Stimulated activated naive B cell treated with anti-CD40 and anti-IgM and Interleukin-4, amounts not matched to agents 10 μg/mL and 1 μg/mL and 100 μg/mL, for 72 hours (primary cell): ENCODE measurements around the gene OR14C36.
"Not testable (repeated sequence)": the region's sequence is repeated elsewhere in the genome, so short reads cannot be mapped to it uniquely, and the experiment has no call there.

ENCODE experiments used
- ATAC-seq, 2 donors: fragments of 150-1000 bp; cut with Tn5 transposase; replicated peaks; 2 replicates each; pipeline ENCODE4 v1.10.0; 2021; ENCODE audit warnings: moderate library complexity in 1 of 2
- DNase-seq: peaks from one replicate; pipeline ENCODE4 v3.0.0; 2021
- H3K27ac Mint-ChIP-seq: one replicate; pipeline ENCODE4 v1.8.0; 2022; ENCODE audit warnings: mild to moderate bottlenecking, mixed read lengths
- H3K27me3 Mint-ChIP-seq, 2 donors: one replicate each; pipeline ENCODE4 v1.8.0; 2022; ENCODE audit warnings: mixed read lengths in 2 of 2
- H3K36me3 Mint-ChIP-seq, 2 donors: one replicate each; pipeline ENCODE4 v1.8.0; 2022; ENCODE audit warnings: mixed read lengths in 2 of 2, mild to moderate bottlenecking in 1 of 2
- H3K4me1 Mint-ChIP-seq, 2 donors: one replicate each; pipeline ENCODE4 v1.8.0; 2022; ENCODE audit warnings: mixed read lengths in 2 of 2, mild to moderate bottlenecking in 1 of 2
- H3K4me3 Mint-ChIP-seq, 2 donors: one replicate each; pipeline ENCODE4 v1.8.0; 2022; ENCODE audit warnings: mild to moderate bottlenecking in 2 of 2, mixed read lengths in 2 of 2, moderate library complexity in 1 of 2
- H3K9me3 Mint-ChIP-seq, 2 donors: one replicate each; pipeline ENCODE4 v1.8.0; 2022; ENCODE audit warnings: mixed read lengths in 2 of 2, mild to moderate bottlenecking in 1 of 2

Gene OR14C36

GRCh38 chr1:248348475-248348874 is at the start of gene OR14C36:
TSS of gene OR14C36 (plus strand) at chr1:248348775. CDS start at chr1:248348775, 0 bp downstream.
- peaks cover 3 to 10% of the 10 kb centered on the region in 2 donors for H3K27me3 Mint-ChIP-seq
- ATAC-seq (no peak), DNase-seq (no peak)
- no peaks in the 10 kb centered on the region for H3K9me3 Mint-ChIP-seq
- H3K27ac Mint-ChIP-seq = no peak within 1 kb of the TSS
- H3K4me3 Mint-ChIP-seq = no peak within 1 kb of the TSS
- no peaks in the 10 kb centered on the region for H3K4me1 Mint-ChIP-seq
- H3K36me3 Mint-ChIP-seq = no peaks in the 10 kb centered on the region

DNA sequence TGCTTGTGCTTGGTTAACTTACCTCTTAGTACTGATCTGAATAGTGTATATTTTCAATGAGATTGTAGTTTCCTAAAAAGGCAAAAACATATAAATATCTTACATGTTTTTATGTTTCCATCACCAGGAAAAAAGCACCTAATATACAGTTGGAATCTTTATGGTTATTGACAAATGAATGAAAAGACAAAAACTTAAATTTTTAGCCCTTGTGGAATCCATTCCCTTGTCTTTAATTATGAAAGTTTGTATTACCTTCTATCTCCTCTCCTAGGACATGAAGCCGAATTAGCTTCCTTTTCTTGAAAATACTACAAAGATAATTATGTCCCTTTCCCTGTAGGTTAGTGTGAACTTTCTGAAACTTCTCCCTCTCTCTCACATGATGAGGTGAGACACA is 45.3 kb upstream of the OR14C36 start, which contains the start of gene OR2T12:
OR2T12 (minus strand) TSS at position 101 of the 400 bp plus-strand sequence. CDS start 7,846 bp downstream, outside the sequence.
- Mint-ChIP-seq H3K27me3 (no peaks in the 10 kb centered on the region), H3K9me3 (peaks cover 0 to 5% of the 10 kb centered on the region in 2 donors), H3K36me3 (no peaks in the 10 kb centered on the region), H3K27ac (no peak within 1 kb of the TSS), H3K4me1 (no peaks in the 10 kb centered on the region), H3K4me3 (no peak within 1 kb of the TSS)
- ATAC-seq (no peak), DNase-seq (no peak)

DNA sequence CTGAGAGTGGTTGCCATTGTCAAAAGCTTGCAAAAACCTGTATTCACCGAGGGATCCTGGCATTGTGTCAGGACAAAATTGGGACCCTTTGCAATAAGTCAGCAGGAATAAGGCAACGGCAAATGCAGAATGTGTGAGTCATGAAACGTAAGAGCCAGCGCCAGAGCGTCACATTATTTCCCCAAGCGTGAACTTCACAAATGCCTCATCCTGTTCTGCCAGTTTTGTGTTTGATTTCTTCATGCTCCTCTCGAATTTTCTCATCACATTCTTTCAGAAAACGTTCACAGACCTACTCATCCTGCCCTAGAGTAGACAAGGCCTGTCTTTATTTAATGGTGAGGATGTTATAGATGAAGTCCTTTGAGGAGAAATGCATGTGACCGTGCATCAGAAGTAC is 42.9 kb upstream of the OR14C36 start:
- not testable (repeated sequence) for H3K27me3 Mint-ChIP-seq, ATAC-seq, H3K9me3 Mint-ChIP-seq, H3K4me1 Mint-ChIP-seq, DNase-seq, H3K36me3 Mint-ChIP-seq, H3K27ac Mint-ChIP-seq, H3K4me3 Mint-ChIP-seq

DNA sequence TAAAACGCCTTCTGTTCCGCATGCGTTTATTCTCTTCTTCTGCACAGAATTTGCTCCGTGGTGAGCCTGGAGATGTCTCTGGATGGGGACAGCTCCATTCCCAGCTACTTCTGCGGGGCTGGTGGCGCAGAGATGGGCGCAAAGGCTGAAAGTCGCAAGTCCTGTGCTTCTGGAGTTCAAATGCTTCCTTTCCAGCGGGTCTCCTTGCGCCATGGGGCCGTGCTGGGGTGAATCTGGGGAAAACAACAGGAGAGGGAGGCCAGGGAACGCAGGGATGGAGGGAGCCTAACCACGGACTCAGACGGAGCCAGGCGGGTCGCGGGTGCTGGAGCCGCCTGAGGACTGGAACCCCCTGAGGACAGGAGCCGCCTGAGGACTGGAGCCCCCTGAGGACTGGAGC is 42.5 kb upstream of the OR14C36 start:
- H3K36me3 Mint-ChIP-seq = no peaks in the 10 kb centered on the region
- no peaks in the 10 kb centered on the region for H3K9me3 Mint-ChIP-seq
- ATAC-seq = no peak
- no peak for DNase-seq
- no peaks in the 10 kb centered on the region for H3K4me1 Mint-ChIP-seq
- no peaks in the 10 kb centered on the region for H3K27me3 Mint-ChIP-seq
- no peak overlapping the region for H3K4me3 Mint-ChIP-seq
- H3K27ac Mint-ChIP-seq = no peak overlapping the region

GRCh38 chr1:248306740-248307139 is 41.8 kb upstream of the OR14C36 start:
- H3K27me3 Mint-ChIP-seq, DNase-seq, ATAC-seq, H3K36me3 Mint-ChIP-seq, H3K9me3 Mint-ChIP-seq, H3K4me1 Mint-ChIP-seq, H3K4me3 Mint-ChIP-seq, H3K27ac Mint-ChIP-seq: not testable (repeated sequence)

GRCh38 chr1:248316796-248317195 is 31.8 kb upstream of the OR14C36 start:
- Mint-ChIP-seq H3K27me3 (peaks cover 16 to 23% of the 10 kb centered on the region in 2 donors), H3K27ac (no peak overlapping the region), H3K4me3 (no peak overlapping the region), H3K4me1 (no peaks in the 10 kb centered on the region), H3K36me3 (peaks cover 0 to 7% of the 10 kb centered on the region in 2 donors), H3K9me3 (peaks cover 25 to 26% of the 10 kb centered on the region in 2 donors)
- ATAC-seq (no peak), DNase-seq (no peak)

DNA sequence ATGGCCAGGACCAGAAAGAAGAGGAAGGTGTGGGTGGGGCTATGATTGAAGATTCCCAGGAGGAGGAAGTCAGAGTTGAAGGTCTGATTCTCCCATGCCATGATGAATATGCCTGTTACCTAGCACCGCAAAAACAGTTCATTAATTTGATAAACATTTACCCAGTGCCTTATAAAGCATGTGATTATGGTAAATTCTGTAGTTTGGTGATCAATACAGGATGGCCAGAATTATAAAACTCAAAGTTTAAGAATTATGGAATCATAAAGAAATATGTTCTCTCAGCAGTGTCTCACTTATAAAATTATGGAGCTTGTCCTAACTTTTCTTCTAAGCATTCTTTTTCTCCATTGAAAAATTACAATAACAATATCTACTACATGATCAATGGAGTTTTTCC is 24.1 kb upstream of the OR14C36 start, which contains the start of gene OR2M7:
OR2M7 (minus strand) TSS at position 101 of the 400 bp plus-strand sequence; CDS start at position 101, 0 bp downstream.
- ATAC-seq (no peak), DNase-seq (no peak)
- H3K36me3 Mint-ChIP-seq = no peaks in the 10 kb centered on the region
- H3K27me3 Mint-ChIP-seq = peaks cover 0 to 13% of the 10 kb centered on the region in 2 donors
- no peak within 1 kb of the TSS for H3K27ac Mint-ChIP-seq
- H3K4me3 Mint-ChIP-seq = no peak within 1 kb of the TSS
- no peaks in the 10 kb centered on the region for H3K9me3 Mint-ChIP-seq
- peaks cover 0 to 1% of the 10 kb centered on the region in 2 donors for H3K4me1 Mint-ChIP-seq

- Mint-ChIP-seq H3K36me3 (no peaks in the 10 kb centered on the region), H3K4me3 (no peak overlapping the region), H3K9me3 (no peaks in the 10 kb centered on the region), H3K4me1 (no peaks in the 10 kb centered on the region), H3K27ac (no peak overlapping the region), H3K27me3 (peaks cover 0 to 4% of the 10 kb centered on the region in 2 donors)
- ATAC-seq = no peak
- no peak for DNase-seq
These were observed 5.1 kb upstream of the OR14C36 start for GRCh38 chr1:248343451-248343850.

GRCh38 chr1:248359415-248359814 is 10.8 kb downstream of the OR14C36 start:
- ATAC-seq (no peak), DNase-seq (no peak)
- peaks cover 6 to 7% of the 10 kb centered on the region in 2 donors for H3K27me3 Mint-ChIP-seq
- H3K27ac Mint-ChIP-seq = no peak overlapping the region
- no peaks in the 10 kb centered on the region for H3K4me1 Mint-ChIP-seq
- H3K36me3 Mint-ChIP-seq = no peaks in the 10 kb centered on the region
- no peak overlapping the region for H3K4me3 Mint-ChIP-seq
- H3K9me3 Mint-ChIP-seq = peaks cover 0 to 1% of the 10 kb centered on the region in 2 donors

GRCh38 chr1:248361121-248361715 is 12.6 kb downstream of the OR14C36 start, which contains the start of gene OR2T4:
TSS of gene OR2T4 (plus strand) at chr1:248361665. CDS start at chr1:248361665, 0 bp downstream.
- no peak within 1 kb of the TSS for H3K4me3 Mint-ChIP-seq

GRCh38 chr1:248366609-248367008 is 18.0 kb downstream of the OR14C36 start:
- H3K27me3 Mint-ChIP-seq = peaks cover 6 to 7% of the 10 kb centered on the region in 2 donors
- no peak for DNase-seq
- no peak for ATAC-seq
- peaks cover 1 to 4% of the 10 kb centered on the region in 2 donors for H3K9me3 Mint-ChIP-seq
- H3K36me3 Mint-ChIP-seq = no peaks in the 10 kb centered on the region
- no peak overlapping the region for H3K4me3 Mint-ChIP-seq
- H3K27ac Mint-ChIP-seq = no peak overlapping the region
- no peaks in the 10 kb centered on the region for H3K4me1 Mint-ChIP-seq

More at GRCh38 chr1:248361121-248361715, 12.6 kb downstream of the OR14C36 start, which contains the start of gene OR2T4:
- no peak for DNase-seq
- peaks cover 6 to 7% of the 10 kb centered on the region in 2 donors for H3K27me3 Mint-ChIP-seq
- H3K4me1 Mint-ChIP-seq = no peaks in the 10 kb centered on the region
- no peak within 1 kb of the TSS for H3K27ac Mint-ChIP-seq
- peaks cover 1 to 4% of the 10 kb centered on the region in 2 donors for H3K9me3 Mint-ChIP-seq
- ATAC-seq = no peak
- no peaks in the 10 kb centered on the region for H3K36me3 Mint-ChIP-seq

- Mint-ChIP-seq H3K9me3 (peaks cover 0 to 2% of the 10 kb centered on the region in 2 donors), H3K27me3 (peaks cover 6 to 10% of the 10 kb centered on the region in 2 donors), H3K27ac (no peak overlapping the region), H3K4me1 (no peaks in the 10 kb centered on the region), H3K36me3 (no peaks in the 10 kb centered on the region), H3K4me3 (no peak overlapping the region)
- no peak for DNase-seq
- ATAC-seq = no peak
These were observed 23.8 kb downstream of the OR14C36 start for GRCh38 chr1:248372394-248372793.

- H3K9me3 Mint-ChIP-seq = peaks cover 0 to 2% of the 10 kb centered on the region in 2 donors
- H3K36me3 Mint-ChIP-seq = no peaks in the 10 kb centered on the region
- peaks cover 6 to 10% of the 10 kb centered on the region in 2 donors for H3K27me3 Mint-ChIP-seq
- DNase-seq = no peak
- H3K4me1 Mint-ChIP-seq = no peaks in the 10 kb centered on the region
- no peak overlapping the region for H3K4me3 Mint-ChIP-seq
- ATAC-seq = no peak
- no peak overlapping the region for H3K27ac Mint-ChIP-seq
These were observed 25.2 kb downstream of the OR14C36 start for GRCh38 chr1:248373761-248374160.

DNA sequence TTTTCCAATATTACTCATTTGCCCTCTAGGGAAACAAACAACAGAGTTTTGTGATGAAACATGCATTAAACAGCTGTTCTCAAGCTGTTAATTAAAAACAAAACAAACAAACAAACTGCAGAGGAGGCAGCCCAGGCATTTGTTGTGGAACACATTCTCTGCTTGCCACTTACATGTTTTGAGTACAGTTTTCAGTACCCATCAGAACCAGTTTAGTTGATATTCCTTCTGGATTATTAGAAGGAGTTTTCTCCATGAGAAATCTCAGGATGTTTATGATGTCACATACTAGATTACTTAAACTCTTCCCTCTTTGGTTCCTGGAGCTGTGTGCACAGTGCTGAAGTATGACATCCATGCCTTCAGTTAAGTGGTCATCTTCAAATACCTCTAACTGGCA is 26.9 kb downstream of the OR14C36 start, which contains the start of gene OR2T6:
OR2T6 (plus strand) TSS at position 301 of the 400 bp plus-strand sequence. CDS start 11,863 bp downstream, outside the sequence.
- no peak for DNase-seq
- no peak for ATAC-seq
- Mint-ChIP-seq H3K4me3 (no peak within 1 kb of the TSS), H3K27ac (no peak within 1 kb of the TSS), H3K4me1 (no peaks in the 10 kb centered on the region), H3K27me3 (peaks cover 6 to 10% of the 10 kb centered on the region in 2 donors), H3K36me3 (no peaks in the 10 kb centered on the region), H3K9me3 (peaks cover 0 to 2% of the 10 kb centered on the region in 2 donors)

GRCh38 chr1:248376916-248377315 is 28.3 kb downstream of the OR14C36 start:
- H3K4me3 Mint-ChIP-seq = no peak overlapping the region
- H3K36me3 Mint-ChIP-seq = no peaks in the 10 kb centered on the region
- peaks cover 6 to 7% of the 10 kb centered on the region in 2 donors for H3K27me3 Mint-ChIP-seq
- no peak overlapping the region for H3K27ac Mint-ChIP-seq
- peaks cover 0 to under 1% of the 10 kb centered on the region in 2 donors for H3K9me3 Mint-ChIP-seq
- DNase-seq (no peak), ATAC-seq (no peak)
- H3K4me1 Mint-ChIP-seq = no peaks in the 10 kb centered on the region
